Sigmoid colon (tissue), 7 donors: ENCODE measurements around the gene TMEM120B. TPM values are rescaled to one million over a fixed set of nuclear protein-coding genes. Genes with fewer than 3 reads are reported as not detected.
"Not testable (repeated sequence)": the region's sequence is repeated elsewhere in the genome, so short reads cannot be mapped to it uniquely, and the experiment has no call there.

ENCODE experiments used
- DNase-seq: peaks from one replicate; pipeline ENCODE4 v3.0.0-alpha.2; 2019
- H3K27ac ChIP-seq, 4 donors: fragments of 200-600 bp; sonication (generic); one replicate each; pipeline ENCODE4 v1.5.1; 2016 to 2019; ENCODE audit warnings: mild to moderate bottlenecking in 1 of 4
- H3K27me3 ChIP-seq, 3 donors: fragments of 200-600 bp; sonication (generic); one replicate each; pipeline ENCODE4 v1.5.1; 2019; ENCODE audit warnings: mild to moderate bottlenecking in 1 of 3
- H3K36me3 ChIP-seq, 4 donors: fragments of 200-600 bp; sonication (generic); one replicate each; pipeline ENCODE4 v1.5.1; 2016 to 2019
- H3K4me1 ChIP-seq, 4 donors: fragments of 200-600 bp; sonication (generic); one replicate each; pipeline ENCODE4 v1.5.1; 2017 to 2019
- H3K4me3 ChIP-seq, 4 donors: fragments of 200-600 bp; sonication (generic); one replicate each; pipeline ENCODE4 v1.5.1; 2017 to 2019; ENCODE audit warnings: mild to moderate bottlenecking in 2 of 4, moderate library complexity in 1 of 4
- H3K9me3 ChIP-seq, 4 donors: fragments of 200-600 bp in 3 of 4; sonication (generic) in 3 of 4; one replicate each; pipeline versions ENCODE4 v1.5.1 to v1.6.1; 2013 to 2019
- CTCF ChIP-seq, 4 experiments: fragments of 450-650 bp in 3 of 4; fragments of 200-600 bp in 1 of 4; IDR thresholded peaks; one replicate each; pipeline ENCODE4 v1.5.1; 2016 to 2019; ENCODE audit warnings: antibody characterized with exemption in 4 of 4, mild to moderate bottlenecking in 3 of 4, moderate library complexity in 2 of 4
- EP300 ChIP-seq, 4 donors: sonication (generic); formaldehyde crosslinking; IDR thresholded peaks; one replicate each; pipeline ENCODE4 v1.6.1; 2017; ENCODE audit warnings: antibody characterized with exemption in 4 of 4
- POLR2A ChIP-seq, 2 donors: fragments of 450-650 bp; IDR thresholded peaks; one replicate each; pipeline ENCODE4 v1.6.1; 2016; ENCODE audit warnings: antibody characterized with exemption in 2 of 2, mild to moderate bottlenecking in 2 of 2, moderate library complexity in 2 of 2
- POLR2AphosphoS5 ChIP-seq, 4 donors: sonication (generic); formaldehyde crosslinking; IDR thresholded peaks; one replicate each; pipeline ENCODE4 v1.6.1; 2017; ENCODE audit warnings: antibody characterized with exemption in 4 of 4
- WGBS, 2 donors: extraction: QIAGEN DNeasy Blood & Tissue Kit; methylation state at CpG; one replicate each; pipeline ENCODE4 v1.1.7; 2013; 5-methylcytosine and 5-hydroxymethylcytosine counted together
- intact Hi-C: fragments of 100-400 bp; cut with DNase I; formaldehyde crosslinking; loops from one replicate; pipeline ENCODE4 v1.15.1; 2023
- polyA plus RNA-seq, 3 donors: library from polyadenylated mRNA; stranded (reverse); fragments of 200-250 nt; gene quantifications; one replicate each; pipeline ENCODE4 v1.2.3, GENCODE V29; 2013
- total RNA-seq, 4 donors: library from RNA; depleted of rRNA; stranded (reverse); fragments of >200 nt; gene quantifications; one replicate each; pipeline ENCODE4 v1.1.0, GENCODE V29; 2016
- donor health status: healthy with polysubstance abuse.
- donor health status: Bipolar disorder and iron deficiency.
- donor health status: healthy.

Gene TMEM120B
- total and polyA plus RNA-seq, 7 donors = 1.2 to 8.9 (median 3.7) TPM

- no peak for DNase-seq
- WGBS, 2 donors = 82 to 84% methylated on average over 6 of the region's 6 CpGs
- no peak for TF ChIP-seq POLR2AphosphoS5 (IDR thresholded peaks at IDR 0.05)
- no peak for TF ChIP-seq POLR2A (IDR thresholded peaks at IDR 0.05)
- TF ChIP-seq CTCF (IDR thresholded peaks at IDR 0.05) = no peak
- TF ChIP-seq EP300 (IDR thresholded peaks at IDR 0.05) = no peak
- Histone ChIP-seq H3K9me3 (no peaks in the 10 kb centered on the region), H3K4me1 (no peaks in the 10 kb centered on the region), H3K36me3 (no peaks in the 10 kb centered on the region), H3K27me3 (no peaks in the 10 kb centered on the region), H3K4me3 (no peak overlapping the region), H3K27ac (no peak overlapping the region)
- intact Hi-C loops = no loop called here
Measured at GRCh38 chr12:121741743-121742142, 29.2 kb downstream of the TMEM120B start.

GRCh38 chr12:121745545-121745944 is 33.0 kb downstream of the TMEM120B start:
- 97 to 98% methylated on average over 5 of the region's 5 CpGs for WGBS, 2 donors

GRCh38 chr12:121748218-121748570 is 35.6 kb downstream of the TMEM120B start:
- intact Hi-C loops = no loop called here
- no peaks in the 10 kb centered on the region for H3K9me3 ChIP-seq
- no peak overlapping the region for H3K4me3 ChIP-seq
- TF ChIP-seq EP300 (IDR thresholded peaks at IDR 0.05) (no peak), POLR2AphosphoS5 (IDR thresholded peaks at IDR 0.05) (no peak), POLR2A (IDR thresholded peaks at IDR 0.05) (no peak), CTCF (IDR thresholded peaks at IDR 0.05) (no peak)
- H3K27ac ChIP-seq = peak overlapping the region in 2 of 4 donors; percentile 30 to 52
- H3K4me1 ChIP-seq = peaks cover 0 to 3% (median 0%) of the 10 kb centered on the region in 4 donors
- no peaks in the 10 kb centered on the region for H3K27me3 ChIP-seq
- WGBS, 2 donors = 71 to 89% methylated on average over 13 of the region's 13 CpGs
- H3K36me3 ChIP-seq = peaks cover 0 to 4% (median 1%) of the 10 kb centered on the region in 4 donors
- DNase-seq = no peak

More at GRCh38 chr12:121745545-121745944, 33.0 kb downstream of the TMEM120B start:
- H3K4me1 ChIP-seq, intact Hi-C loops, H3K27me3 ChIP-seq, H3K36me3 ChIP-seq, H3K9me3 ChIP-seq, H3K27ac ChIP-seq, H3K4me3 ChIP-seq, DNase-seq: not testable (repeated sequence)

- Histone ChIP-seq H3K27ac (peak overlapping the region in 2 of 4 donors; percentile 30 to 52), H3K27me3 (no peaks in the 10 kb centered on the region), H3K36me3 (peaks cover 0 to 4% (median 1%) of the 10 kb centered on the region in 4 donors), H3K9me3 (no peaks in the 10 kb centered on the region), H3K4me3 (no peak overlapping the region), H3K4me1 (peaks cover 0 to 8% (median 2%) of the 10 kb centered on the region in 4 donors)
- intact Hi-C loops = no loop called here
- 63 to 77% methylated on average over 17 of the region's 17 CpGs for WGBS, 2 donors
- TF ChIP-seq POLR2A (IDR thresholded peaks at IDR 0.05) = no peak
- TF ChIP-seq POLR2AphosphoS5 (IDR thresholded peaks at IDR 0.05) = peak in 1 of 4 donors; percentile 55
- DNase-seq = no peak
Measured at GRCh38 chr12:121748571-121749265, 36.2 kb downstream of the TMEM120B start.

- 92 to 93% methylated on average over 10 of the region's 10 CpGs for WGBS, 2 donors
- Histone ChIP-seq H3K4me3 (no peak overlapping the region), H3K27me3 (no peaks in the 10 kb centered on the region), H3K36me3 (peaks cover 0 to 4% (median 1%) of the 10 kb centered on the region in 4 donors), H3K27ac (peak overlapping the region in 2 of 4 donors; percentile 30 to 52), H3K4me1 (peaks cover 0 to 14% (median 6%) of the 10 kb centered on the region in 4 donors), H3K9me3 (no peaks in the 10 kb centered on the region)
- no peak for DNase-seq
- TF ChIP-seq POLR2A (IDR thresholded peaks at IDR 0.05) (no peak), EP300 (IDR thresholded peaks at IDR 0.05) (no peak), POLR2AphosphoS5 (IDR thresholded peaks at IDR 0.05) (no peak), CTCF (IDR thresholded peaks at IDR 0.05) (no peak)
- intact Hi-C loops = no loop called here
Measured at GRCh38 chr12:121749267-121749666, 36.7 kb downstream of the TMEM120B start.
